Measurements from ENCODE around the gene CYP2A6. TPM values are rescaled to one million over a fixed set of nuclear protein-coding genes. Genes with fewer than 3 reads are reported as not detected.
A peak's percentile ranks its signal among the peaks of the same experiment; 100 is the strongest.

Gene CYP2A6
- total RNA-seq, 1 experiment from 2014 or later: 0.28 TPM

GRCh38 chr19:40822161-40822560, 28.1 kb downstream of the CYP2A6 start:
- no peak overlapping the region for H4K91ac ChIP-seq (ENCODE audit: insufficient read length, low read depth, low read length)
- Mint-ChIP-seq H3K36me3 (ENCODE audit: insufficient read depth in 1 of 3, low read depth in 3 of 3) (peaks cover 0 to 2% (median 0%) of the 10 kb centered on the region in 3 experiments; a peak in 2 of 7 replicates), H3K4me1 (peaks cover 21 to 26% of the 10 kb centered on the region in 2 experiments), H3K27me3 (ENCODE audit: low read depth) (peaks cover 15% of the 10 kb centered on the region), H3K4me3 (no peak overlapping the region), H3K9me3 (peaks cover 0 to 2% of the 10 kb centered on the region in 2 experiments; a peak in 2 of 5 replicates), H3K27ac (peak overlapping the region in 2 of 3 experiments; percentile 10 to 77; a peak in 1 of 7 replicates)
- H4K5ac ChIP-seq (ENCODE audit: insufficient read length, low read depth, low read length): no peak overlapping the region
- no peak for TF ChIP-seq CTCF (conservative IDR thresholded peaks at IDR 0.05)
- WGBS (ENCODE audit: extremely low coverage, insufficient read length, low lambda C conversion rate): no CpG with 5 or more reads among the region's 22 CpGs
- no peak overlapping the region for H3K14ac ChIP-seq (ENCODE audit: insufficient read depth, low read length)
- no peak overlapping the region for H3K27ac ChIP-seq (ENCODE audit: insufficient read length, low read depth, low read length)
- H4K20me1 ChIP-seq (ENCODE audit: control insufficient read depth, insufficient read depth, insufficient read length): peaks cover 2% of the 10 kb centered on the region
- H3K18ac ChIP-seq (ENCODE audit: insufficient read length, low read depth, low read length): no peak overlapping the region
- H3K9ac ChIP-seq (ENCODE audit: extremely low read depth, insufficient read length, low read length): no peak overlapping the region
- peak; percentile 25 for DNase-seq
- H3K4me1 ChIP-seq (ENCODE audit: insufficient read depth, low read length): no peaks in the 10 kb centered on the region
- no peak overlapping the region for H2BK12ac ChIP-seq (ENCODE audit: insufficient read length, low read depth, low read length)
- H2BK120ac ChIP-seq (ENCODE audit: low read depth, low read length, poor library complexity, severe bottlenecking): no peak overlapping the region
- H3K4ac ChIP-seq (ENCODE audit: low read depth, low read length): no peak overlapping the region
- H2BK20ac ChIP-seq (ENCODE audit: low read depth, low read length, poor library complexity, severe bottlenecking): no peak overlapping the region
- no peak overlapping the region for H2BK5ac ChIP-seq (ENCODE audit: insufficient read length, low read length)
- no peaks in the 10 kb centered on the region for H3K27me3 ChIP-seq (ENCODE audit: insufficient read depth, low read length)
- H2AFZ ChIP-seq (ENCODE audit: low read length): no peak overlapping the region
- H3K23ac ChIP-seq (ENCODE audit: insufficient read length, low read depth, low read length): no peak overlapping the region
- no peak overlapping the region for H2AK5ac ChIP-seq (ENCODE audit: insufficient read length, low read length)
- H3K56ac ChIP-seq (ENCODE audit: insufficient read length, low read depth, low read length): no peak overlapping the region
- no peaks in the 10 kb centered on the region for H3K79me1 ChIP-seq (ENCODE audit: insufficient read depth, low read depth, low read length, poor library complexity, severe bottlenecking)
- no peaks in the 10 kb centered on the region for H3K9me3 ChIP-seq (ENCODE audit: control insufficient read depth, low read depth, low read length)
- peaks cover 3% of the 10 kb centered on the region for H3K23me2 ChIP-seq (ENCODE audit: insufficient read length, low read depth, low read length, poor library complexity, severe bottlenecking)
- H3K4me2 ChIP-seq (ENCODE audit: insufficient read depth, insufficient read length, low read length): no peak overlapping the region
- no peaks in the 10 kb centered on the region for H3K79me2 ChIP-seq (ENCODE audit: insufficient read depth, low read length)
- no peak overlapping the region for H4K8ac ChIP-seq (replicated peaks; ENCODE audit: insufficient read length, low read depth, low read length)
- no peak overlapping the region for H3T11ph ChIP-seq (ENCODE audit: low read length)
- no peak overlapping the region for H2BK15ac ChIP-seq (ENCODE audit: low read depth, low read length)
